HL-60/S4 treated with phorbol 12-myristate 13-acetate at 8.2 ng/mL for 4 days and 3 days (cell line): Measurements from ENCODE around the gene PCYOX1L.

Experiments
- in situ Hi-C: fragments of 300-500 bp; cut with MboI; formaldehyde crosslinking; loops from 2 replicates; pipeline ENCODE4 v1.15.0; 2022; ENCODE audit warnings: low sequenced_read_pairs

Gene PCYOX1L

DNA sequence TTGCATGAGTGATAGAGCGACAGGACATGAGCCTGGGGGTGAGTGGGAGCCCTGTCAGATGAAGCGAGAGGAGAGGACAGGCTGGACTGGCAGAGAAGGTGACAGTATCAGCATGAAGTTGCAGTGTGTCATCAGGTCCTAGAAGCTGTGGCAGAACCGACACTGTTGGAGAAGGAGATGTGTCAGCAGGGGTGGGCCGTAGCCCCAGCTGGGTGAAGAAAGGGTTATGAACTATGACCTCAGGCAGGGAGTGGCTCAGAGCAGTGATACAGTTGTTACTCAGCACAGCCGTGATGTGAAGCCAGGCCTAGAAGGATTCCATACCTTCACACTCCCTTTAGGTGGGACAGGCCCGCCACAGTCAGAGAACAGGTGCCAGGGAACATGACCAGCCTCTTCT lies 7.6 kb downstream of the PCYOX1L start:
- in situ Hi-C loops, result loop anchor here (25.0 kb wide), 1 partner anchor 197 kb away; the partner anchor contains the start of gene CSNK1A1

DNA sequence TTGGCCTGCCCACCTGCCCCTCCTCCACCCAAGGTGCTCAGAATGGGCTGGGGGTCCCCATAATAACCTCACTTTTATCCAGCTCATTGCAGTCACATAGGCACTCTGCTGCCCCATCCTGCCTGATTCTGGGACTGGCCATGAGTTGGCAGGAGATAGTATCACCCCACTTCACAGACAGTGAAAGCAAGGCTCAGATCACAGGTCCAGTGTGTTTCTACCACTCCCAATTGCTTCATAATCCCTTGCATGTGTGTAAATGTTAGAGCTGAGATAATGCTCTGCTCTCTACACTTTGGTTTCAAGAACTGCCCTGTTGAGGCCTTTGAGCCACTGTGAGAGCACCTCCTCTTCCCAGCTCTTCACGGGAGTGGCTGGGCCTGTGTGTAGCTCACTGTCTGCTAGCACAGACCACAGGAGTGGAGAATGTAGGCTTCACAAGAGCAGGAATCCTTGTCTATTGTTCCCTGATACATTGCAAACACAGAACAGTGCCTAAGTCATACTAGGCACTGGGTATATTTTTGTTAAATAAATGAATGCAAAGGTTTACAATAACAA lies 8.4 kb downstream of the PCYOX1L start:
- in situ Hi-C loops, result loop anchor here (25.0 kb wide), 1 partner anchor 196 kb away; the partner anchor contains the start of gene CSNK1A1

DNA sequence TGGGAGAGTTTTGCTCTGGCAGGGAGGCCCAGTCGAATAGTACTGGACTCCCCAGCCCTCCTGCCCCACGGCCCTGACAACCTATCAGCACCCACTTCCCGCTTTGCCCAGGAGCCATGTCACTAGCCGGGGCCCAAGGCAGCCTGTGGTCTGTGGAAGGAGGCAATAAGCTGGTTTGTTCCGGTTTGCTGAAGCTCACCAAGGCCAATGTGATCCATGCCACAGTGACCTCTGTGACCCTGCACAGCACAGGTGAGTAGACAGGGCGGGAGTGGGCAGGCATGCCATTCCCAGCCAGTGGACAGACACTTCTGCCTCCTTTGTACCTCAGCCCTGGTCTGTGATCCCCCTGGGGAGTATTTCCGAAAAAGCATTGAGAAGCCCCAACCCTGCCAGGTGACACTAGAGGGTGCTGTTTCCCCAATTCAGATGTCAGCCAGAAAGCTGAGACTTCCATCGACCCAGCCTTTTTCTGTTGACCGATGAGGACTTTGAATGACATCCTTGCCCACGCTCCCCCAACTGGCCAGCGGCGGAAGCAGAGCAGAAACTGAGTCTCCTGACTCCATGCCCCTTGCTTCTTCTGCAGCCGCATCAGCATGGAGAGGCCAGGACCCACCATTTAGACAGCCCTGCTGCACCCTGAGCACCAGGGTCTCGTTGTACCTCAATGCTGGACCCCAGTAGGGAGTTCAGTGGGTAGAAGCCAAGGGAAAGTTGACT lies 9.6 kb downstream of the PCYOX1L start:
- in situ Hi-C loops, result loop anchor here (25.0 kb wide), 1 partner anchor 195 kb away; the partner anchor contains the start of gene CSNK1A1

DNA sequence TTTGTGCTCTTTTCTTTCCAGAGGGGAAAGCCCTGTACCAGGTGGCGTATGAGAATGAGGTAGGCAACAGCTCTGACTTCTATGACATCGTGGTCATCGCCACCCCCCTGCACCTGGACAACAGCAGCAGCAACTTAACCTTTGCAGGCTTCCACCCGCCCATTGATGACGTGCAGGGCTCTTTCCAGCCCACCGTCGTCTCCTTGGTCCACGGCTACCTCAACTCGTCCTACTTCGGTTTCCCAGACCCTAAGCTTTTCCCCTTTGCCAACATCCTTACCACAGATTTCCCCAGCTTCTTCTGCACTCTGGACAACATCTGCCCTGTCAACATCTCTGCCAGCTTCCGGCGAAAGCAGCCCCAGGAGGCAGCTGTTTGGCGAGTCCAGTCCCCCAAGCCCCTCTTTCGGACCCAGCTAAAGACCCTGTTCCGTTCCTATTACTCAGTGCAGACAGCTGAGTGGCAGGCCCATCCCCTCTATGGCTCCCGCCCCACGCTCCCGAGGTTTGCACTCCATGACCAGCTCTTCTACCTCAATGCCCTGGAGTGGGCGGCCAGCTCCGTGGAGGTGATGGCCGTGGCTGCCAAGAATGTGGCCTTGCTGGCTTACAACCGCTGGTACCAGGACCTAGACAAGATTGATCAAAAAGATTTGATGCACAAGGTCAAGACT lies 10.3 kb downstream of the PCYOX1L start:
- in situ Hi-C loops, result loop anchor here (25.0 kb wide), 1 partner anchor 194 kb away; the partner anchor contains the start of gene CSNK1A1

GRCh38 chr5:149370878-149371277 lies 13.0 kb downstream of the PCYOX1L start:
- in situ Hi-C loops, result loop anchor here (5.0 to 25.0 kb wide), 2 partner anchors 49 to 191 kb away; partner anchors contain the start of gene CSNK1A1

DNA sequence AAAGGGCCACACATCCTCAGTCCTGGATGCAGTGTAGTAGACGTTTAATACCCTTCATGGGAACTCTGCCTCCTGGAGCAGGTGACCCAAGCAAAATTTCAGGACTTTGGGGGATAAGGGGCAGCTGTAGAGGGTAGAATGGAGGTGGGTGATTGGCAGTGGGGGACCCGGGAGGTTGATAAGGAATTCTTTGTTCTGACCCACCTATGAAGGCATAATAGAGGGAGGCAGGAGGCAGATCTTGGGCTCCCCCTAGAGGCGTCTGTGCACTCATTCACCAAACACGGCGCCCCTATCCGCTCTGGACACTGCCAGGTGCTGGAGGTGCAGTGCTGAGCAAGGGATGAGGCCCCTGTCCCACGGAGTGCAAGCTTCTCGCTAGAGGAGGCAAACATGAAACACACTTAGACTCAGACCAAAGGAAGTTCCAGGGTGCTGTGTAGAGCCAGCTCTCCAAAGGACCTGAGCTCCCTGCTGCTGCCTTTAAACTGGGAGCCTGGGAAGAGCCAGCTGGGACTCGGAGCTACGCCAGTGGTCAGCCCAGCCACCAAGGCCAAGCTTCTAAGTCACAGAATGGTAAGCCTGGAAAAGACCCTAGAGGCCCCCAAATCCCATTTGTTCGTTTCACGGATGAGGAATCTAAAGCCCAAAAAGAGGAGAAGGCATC lies 13.6 kb downstream of the PCYOX1L start:
- in situ Hi-C loops, result loop anchor here (5.0 to 25.0 kb wide), 2 partner anchors 49 to 191 kb away; partner anchors contain the start of gene CSNK1A1

DNA sequence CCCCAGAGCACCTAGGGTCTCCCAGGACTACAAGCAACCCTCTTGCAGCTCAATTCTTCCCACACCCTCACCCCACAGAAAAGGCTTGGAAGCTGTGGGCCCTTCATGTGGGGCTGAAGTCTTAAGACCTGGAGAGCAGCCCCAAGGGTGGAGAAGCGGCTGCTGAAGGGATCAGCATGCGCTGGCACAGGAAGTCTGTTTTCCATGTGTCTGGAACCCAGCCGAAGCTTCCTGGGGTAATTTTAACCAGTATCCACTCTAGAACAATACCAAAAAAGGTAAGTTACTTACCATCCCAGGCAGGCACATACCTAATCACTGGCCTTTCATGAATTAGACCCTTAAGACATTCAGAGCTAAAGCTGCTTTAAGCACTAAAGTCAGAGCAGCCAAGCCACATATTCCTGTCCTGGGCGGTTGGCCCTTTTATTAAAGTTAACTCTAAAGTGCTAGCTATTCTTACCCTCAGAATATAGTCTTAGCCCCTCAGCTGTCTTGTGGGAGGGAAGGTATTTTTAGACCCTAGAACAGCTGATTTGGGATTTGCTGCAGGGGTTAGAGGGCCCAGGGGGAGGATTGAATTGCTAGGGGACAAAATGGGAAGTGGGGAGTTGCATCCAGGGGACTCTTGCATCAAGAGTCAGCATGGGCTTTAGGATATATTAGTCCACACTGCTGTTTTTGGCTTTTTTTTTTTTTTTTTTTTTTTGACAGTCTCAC lies 14.4 kb downstream of the PCYOX1L start:
- in situ Hi-C loops, result loop anchor here (5.0 to 25.0 kb wide), 2 partner anchors 50 to 190 kb away; partner anchors contain the start of gene CSNK1A1

GRCh38 chr5:149372932-149373331 lies 15.1 kb downstream of the PCYOX1L start:
- in situ Hi-C loops, result loop anchor here (5.0 to 25.0 kb wide), 2 partner anchors 51 to 189 kb away; partner anchors contain the start of gene CSNK1A1

GRCh38 chr5:149374303-149374702 lies 16.5 kb downstream of the PCYOX1L start:
- in situ Hi-C loops, result loop anchor here (5.0 to 25.0 kb wide), 2 partner anchors 52 to 188 kb away; partner anchors contain the start of gene CSNK1A1

DNA sequence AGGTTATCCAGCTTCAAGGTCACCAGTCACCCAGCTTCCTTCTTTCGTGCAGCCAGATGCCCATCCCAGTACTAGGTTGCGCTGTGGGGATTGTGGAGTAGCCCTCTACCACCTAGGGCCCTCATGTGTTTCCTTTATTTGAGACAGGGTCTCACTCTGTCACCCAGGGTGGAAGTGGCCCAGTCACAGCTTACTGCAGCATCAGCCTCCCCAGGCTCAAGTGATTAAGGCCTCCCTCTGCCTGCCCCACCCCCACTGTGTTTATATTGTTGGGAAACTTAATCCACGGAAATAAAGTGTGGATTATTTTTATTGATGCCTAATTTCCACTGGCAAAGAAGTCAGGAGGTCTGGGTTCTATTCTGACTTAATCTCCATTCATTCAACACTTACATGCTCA lies 17.0 kb downstream of the PCYOX1L start:
- in situ Hi-C loops, result loop anchor here (5.0 to 25.0 kb wide), 2 partner anchors 52 to 188 kb away; partner anchors contain the start of gene CSNK1A1

GRCh38 chr5:149375434-149375833 lies 17.6 kb downstream of the PCYOX1L start:
- in situ Hi-C loops, result no loop called here

DNA sequence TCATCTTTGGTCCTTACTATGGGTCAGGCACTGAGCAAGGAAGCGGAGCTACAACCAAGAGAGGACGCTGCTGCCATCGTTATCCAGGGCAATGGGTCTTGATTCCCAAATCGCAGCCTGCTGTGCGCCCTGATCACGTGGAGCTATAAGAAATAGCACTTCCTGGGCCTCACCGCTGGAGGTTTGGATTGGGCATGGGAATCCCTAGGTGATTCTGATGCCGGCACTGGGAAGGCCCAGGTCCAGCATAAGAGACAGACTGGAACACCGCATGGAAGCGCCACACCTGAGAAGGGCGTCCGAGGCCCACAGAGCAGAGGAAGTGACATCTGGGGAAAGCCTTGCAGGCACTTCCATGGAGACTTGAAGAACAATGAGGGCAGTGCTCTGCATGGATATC lies 18.3 kb downstream of the PCYOX1L start:
- in situ Hi-C loops, result no loop called here

GRCh38 chr5:149376711-149377447 lies 19.0 kb downstream of the PCYOX1L start:
- in situ Hi-C loops, result no loop called here

DNA sequence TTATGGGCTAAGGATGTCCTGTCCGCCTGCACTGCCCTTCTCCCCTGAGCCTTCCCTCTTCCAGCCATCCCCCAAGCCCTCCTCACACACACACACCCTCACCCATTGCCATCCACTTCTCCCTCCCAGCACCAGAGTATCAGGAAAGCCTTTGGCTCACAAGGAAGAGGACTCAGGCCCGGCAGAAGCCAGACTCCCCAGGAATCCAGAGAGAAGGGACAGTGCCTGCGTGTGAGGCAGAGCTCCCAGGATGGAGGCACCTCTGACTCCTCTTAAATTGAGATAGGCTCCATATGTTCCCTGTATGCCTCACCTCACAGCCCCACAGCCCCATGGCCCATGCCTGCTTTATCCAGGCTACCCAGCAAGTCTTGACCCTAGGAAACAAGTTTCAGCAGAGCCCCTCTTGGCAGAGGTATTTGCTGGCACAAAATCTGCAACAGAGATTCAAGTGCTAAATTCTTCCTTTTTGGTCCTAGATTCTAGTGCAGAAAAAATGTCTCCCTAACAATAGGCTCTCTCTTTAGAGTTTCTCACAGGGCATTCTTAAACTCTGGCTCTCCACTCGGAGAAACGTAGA lies 20.5 kb downstream of the PCYOX1L start:
- in situ Hi-C loops, result no loop called here

DNA sequence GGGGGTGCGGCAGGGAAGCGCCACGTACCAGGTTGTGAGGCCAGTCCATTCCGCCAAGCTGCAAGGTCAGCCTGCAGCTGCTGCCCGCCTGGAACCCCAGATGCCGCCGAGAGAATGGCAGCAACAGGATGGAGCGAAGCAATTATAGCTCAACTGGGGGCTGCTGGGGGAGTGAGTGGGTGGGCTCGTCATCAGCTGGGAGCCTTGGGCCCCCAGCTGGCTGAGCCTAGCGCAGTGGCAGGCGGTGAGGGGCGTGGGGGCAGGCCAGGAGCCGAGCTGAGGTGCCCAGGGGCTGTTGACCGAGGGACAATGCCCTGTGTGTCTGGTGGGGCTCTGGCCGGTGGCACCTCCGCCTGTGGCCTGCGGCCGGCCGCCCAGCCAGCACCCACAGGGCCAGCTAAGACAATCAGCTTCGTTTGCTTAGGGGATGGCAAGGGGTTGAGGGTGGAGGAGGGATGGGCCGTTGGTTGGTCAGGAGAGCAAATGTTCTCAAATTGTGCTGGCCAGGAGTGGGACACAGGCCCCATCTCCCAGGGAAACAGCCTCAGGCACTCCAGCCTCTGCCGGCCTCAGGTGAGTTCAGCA lies 21.4 kb downstream of the PCYOX1L start, which contains the start of gene IL17B:
TSS of gene IL17B (minus strand) at position 116 of the 585 bp plus-strand sequence. CDS start at position 49, 67 bp downstream.
- in situ Hi-C loops, result no loop called here

DNA sequence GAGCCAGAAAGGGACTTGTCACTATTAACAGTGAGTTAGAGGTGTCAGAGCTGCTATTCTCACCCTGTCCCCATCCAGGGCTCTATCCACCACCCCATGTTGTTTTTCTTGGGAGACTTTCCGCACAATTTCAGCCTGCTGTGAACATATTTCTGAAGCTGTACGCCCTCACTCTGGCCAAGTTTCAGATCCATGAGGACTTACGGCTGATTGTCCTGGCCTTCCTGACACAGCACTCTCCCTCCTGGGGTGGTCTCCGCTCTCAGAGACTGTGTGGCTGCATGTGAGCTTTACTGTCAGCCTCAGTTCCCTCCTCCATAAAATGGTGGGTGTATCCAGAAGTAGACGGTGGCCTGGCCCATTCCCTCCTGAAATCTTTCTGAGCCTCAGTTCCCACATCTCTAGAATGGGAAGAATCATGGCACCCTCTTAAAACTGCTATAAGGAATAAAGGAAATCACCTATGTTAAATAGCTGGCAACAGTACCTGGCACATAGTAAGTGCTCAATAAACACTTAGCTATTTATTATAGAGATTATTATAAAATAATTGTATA lies 22.1 kb downstream of the PCYOX1L start:
- in situ Hi-C loops, result no loop called here

GRCh38 chr5:149380466-149381121 lies 22.7 kb downstream of the PCYOX1L start:
- in situ Hi-C loops, result no loop called here
